GM19351 (cell line): ENCODE data around the gene DST.

Experiments
- ATAC-seq: cut with Tn5 transposase; IDR thresholded peaks from one replicate; pipeline ENCODE4 v1.9.1; 2021; ENCODE audit warnings: mild to moderate bottlenecking, moderate library complexity; ENCODE audit not compliant: unreplicated experiment

Gene DST

GRCh38 chr6:56642366-56643261 lies at the start of gene DST:
Gene DST, minus strand, starts transcription at chr6:56642889.
- ATAC-seq = no peak

- ATAC-seq = no peak
Observed at GRCh38 chr6:56691814-56692213, 49.1 kb upstream of the DST start.

GRCh38 chr6:56691286-56691595 lies 48.6 kb upstream of the DST start:
- no peak for ATAC-seq

GRCh38 chr6:56690519-56691285 lies 48.0 kb upstream of the DST start:
- ATAC-seq = no peak

GRCh38 chr6:56689663-56690062 lies 47.0 kb upstream of the DST start:
- peak; percentile 9 for ATAC-seq

GRCh38 chr6:56689114-56689513 lies 46.4 kb upstream of the DST start:
- ATAC-seq = peak; percentile 89

- no peak for ATAC-seq
Observed at GRCh38 chr6:56688521-56688920, 45.8 kb upstream of the DST start.

GRCh38 chr6:56687551-56687950 lies 44.9 kb upstream of the DST start:
- ATAC-seq = no peak

- ATAC-seq = no peak
Observed at GRCh38 chr6:56686429-56686828, 43.7 kb upstream of the DST start.

GRCh38 chr6:56685994-56686393 lies 43.3 kb upstream of the DST start:
- no peak for ATAC-seq

- no peak for ATAC-seq
Observed at GRCh38 chr6:56685102-56685733, 42.5 kb upstream of the DST start.

- no peak for ATAC-seq
Observed at GRCh38 chr6:56684342-56685101, 41.8 kb upstream of the DST start.

GRCh38 chr6:56683882-56684281 lies 41.2 kb upstream of the DST start:
- no peak for ATAC-seq

GRCh38 chr6:56682635-56683034 lies 39.9 kb upstream of the DST start:
- no peak for ATAC-seq

- ATAC-seq = no peak
Observed at GRCh38 chr6:56677559-56677958, 34.9 kb upstream of the DST start.

GRCh38 chr6:56671651-56672461 lies 29.2 kb upstream of the DST start:
- no peak for ATAC-seq

GRCh38 chr6:56671160-56671559 lies 28.5 kb upstream of the DST start:
- ATAC-seq = no peak

- ATAC-seq = no peak
Observed at GRCh38 chr6:56669041-56669440, 26.4 kb upstream of the DST start.

- ATAC-seq = no peak
Observed at GRCh38 chr6:56668158-56668557, 25.5 kb upstream of the DST start.

- ATAC-seq = no peak
Observed at GRCh38 chr6:56667336-56667735, 24.6 kb upstream of the DST start.
